Ascending aorta (tissue), 2 donors: ENCODE results near the gene VWC2L. TPM values are rescaled to one million over a fixed set of nuclear protein-coding genes. Genes with fewer than 3 reads are reported as not detected.

Experiments
- DNase-seq, 2 donors: peaks; one replicate each; pipeline ENCODE4 v3.0.0-alpha.2; 2019; ENCODE audit warnings: low spot score in 2 of 2
- H3K27ac ChIP-seq, 2 donors: fragments of 200-600 bp; sonication (generic); one replicate each; pipeline ENCODE4 v1.5.1; 2016 to 2017; ENCODE audit warnings: mild to moderate bottlenecking in 1 of 2
- H3K27me3 ChIP-seq: fragments of 200-600 bp; sonication (generic); one replicate; pipeline ENCODE4 v1.5.1; 2017
- H3K36me3 ChIP-seq, 2 donors: fragments of 200-600 bp; sonication (generic); one replicate each; pipeline ENCODE4 v1.5.1; 2016
- H3K4me1 ChIP-seq, 2 donors: fragments of 200-600 bp; sonication (generic); one replicate each; pipeline ENCODE4 v1.5.1; 2016 to 2017; ENCODE audit warnings: mild to moderate bottlenecking in 1 of 2
- H3K4me3 ChIP-seq, 2 donors: fragments of 200-600 bp; sonication (generic); one replicate each; pipeline ENCODE4 v1.5.1; 2016 to 2017; ENCODE audit warnings: mild to moderate bottlenecking in 1 of 2
- H3K9me3 ChIP-seq, 2 donors: fragments of 200-600 bp; sonication (generic); one replicate each; pipeline ENCODE4 v1.5.1; 2016
- intact Hi-C: fragments of 100-400 bp; cut with DNase I; formaldehyde crosslinking; loops from one replicate; pipeline ENCODE4 v1.15.1; 2023
- total RNA-seq: library from RNA; depleted of rRNA; stranded (reverse); fragments of >200 nt; gene quantifications from one replicate; pipeline ENCODE4 v1.1.0, GENCODE V29; 2016
- TF ChIP-seq, protein P1 (sequence below), 3 experiments: fragments of 200-600 bp in 2 of 3; fragments of 450-650 bp in 1 of 3; sonication (generic) in 2 of 3; IDR thresholded peaks; one replicate each; pipeline ENCODE4 v1.5.1; 2016 to 2019; ENCODE audit warnings: antibody characterized with exemption in 3 of 3, mild to moderate bottlenecking in 1 of 3, moderate library complexity in 1 of 3

VWC2L gene
- total RNA-seq, 1 donor from 2014 or later, result not detected

DNA sequence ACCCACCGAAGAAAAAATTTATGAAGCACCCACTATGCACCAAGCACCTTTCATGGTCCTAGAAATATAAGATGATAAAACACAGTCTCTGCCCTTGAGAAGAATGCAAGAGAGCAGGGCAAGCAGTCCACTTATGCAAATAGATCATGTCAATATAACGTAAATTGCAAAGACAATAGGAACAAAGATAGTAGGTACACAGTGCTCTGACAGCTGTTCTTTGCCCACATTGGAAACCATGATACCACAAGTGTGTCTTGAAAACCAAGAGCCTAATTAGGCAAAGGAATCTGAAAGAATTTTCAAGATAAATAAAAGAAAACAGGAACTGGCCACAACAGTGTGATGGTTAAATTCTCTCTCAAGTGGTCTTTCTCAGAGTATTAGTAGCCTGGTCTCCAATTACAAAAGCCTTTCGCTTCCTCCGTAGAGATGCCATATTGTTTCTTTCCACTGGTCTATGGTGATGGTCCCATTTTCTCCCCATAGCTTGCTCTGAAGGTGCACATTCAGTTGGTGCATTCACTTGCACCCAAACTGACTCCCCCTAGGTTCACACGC lies 108.5 kb downstream of the VWC2L start:
- H3K9me3 ChIP-seq, result no peaks in the 10 kb centered on the region
- H3K4me3 ChIP-seq, result no peak overlapping the region
- H3K36me3 ChIP-seq, result no peaks in the 10 kb centered on the region
- no peaks in the 10 kb centered on the region for H3K27me3 ChIP-seq
- H3K4me1 ChIP-seq, result no peaks in the 10 kb centered on the region
- no peak for DNase-seq
- TF ChIP-seq, protein P1, sequence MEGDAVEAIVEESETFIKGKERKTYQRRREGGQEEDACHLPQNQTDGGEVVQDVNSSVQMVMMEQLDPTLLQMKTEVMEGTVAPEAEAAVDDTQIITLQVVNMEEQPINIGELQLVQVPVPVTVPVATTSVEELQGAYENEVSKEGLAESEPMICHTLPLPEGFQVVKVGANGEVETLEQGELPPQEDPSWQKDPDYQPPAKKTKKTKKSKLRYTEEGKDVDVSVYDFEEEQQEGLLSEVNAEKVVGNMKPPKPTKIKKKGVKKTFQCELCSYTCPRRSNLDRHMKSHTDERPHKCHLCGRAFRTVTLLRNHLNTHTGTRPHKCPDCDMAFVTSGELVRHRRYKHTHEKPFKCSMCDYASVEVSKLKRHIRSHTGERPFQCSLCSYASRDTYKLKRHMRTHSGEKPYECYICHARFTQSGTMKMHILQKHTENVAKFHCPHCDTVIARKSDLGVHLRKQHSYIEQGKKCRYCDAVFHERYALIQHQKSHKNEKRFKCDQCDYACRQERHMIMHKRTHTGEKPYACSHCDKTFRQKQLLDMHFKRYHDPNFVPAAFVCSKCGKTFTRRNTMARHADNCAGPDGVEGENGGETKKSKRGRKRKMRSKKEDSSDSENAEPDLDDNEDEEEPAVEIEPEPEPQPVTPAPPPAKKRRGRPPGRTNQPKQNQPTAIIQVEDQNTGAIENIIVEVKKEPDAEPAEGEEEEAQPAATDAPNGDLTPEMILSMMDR (IDR thresholded peaks at IDR 0.05), result no peak
- no peak overlapping the region for H3K27ac ChIP-seq
- intact Hi-C loops, result no loop called here

DNA sequence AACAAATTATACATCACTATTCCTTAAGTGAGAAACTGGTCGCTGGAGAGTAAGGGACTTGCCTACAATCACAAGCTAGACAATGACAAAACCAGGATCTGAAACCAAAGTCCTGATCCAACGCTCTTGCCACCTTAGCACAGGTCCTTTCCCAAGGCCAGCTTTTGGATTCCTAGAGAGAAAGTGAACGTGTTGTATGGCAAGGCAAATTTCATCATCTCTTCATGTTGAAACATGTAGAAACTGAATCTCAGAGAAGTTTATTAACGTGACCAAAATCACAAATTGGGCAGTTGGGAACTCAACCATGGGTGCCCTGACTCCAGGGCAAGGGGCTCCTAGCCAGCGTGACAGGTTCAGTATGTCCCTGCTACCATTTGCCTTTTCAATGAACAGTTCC lies 118.2 kb downstream of the VWC2L start:
- Histone ChIP-seq H3K4me1 (no peaks in the 10 kb centered on the region), H3K27me3 (no peaks in the 10 kb centered on the region), H3K27ac (no peak overlapping the region), H3K9me3 (no peaks in the 10 kb centered on the region), H3K36me3 (no peaks in the 10 kb centered on the region), H3K4me3 (no peak overlapping the region)
- DNase-seq, result no peak
- intact Hi-C loops, result no loop called here
- TF ChIP-seq, protein P1 (IDR thresholded peaks at IDR 0.05), result no peak

DNA sequence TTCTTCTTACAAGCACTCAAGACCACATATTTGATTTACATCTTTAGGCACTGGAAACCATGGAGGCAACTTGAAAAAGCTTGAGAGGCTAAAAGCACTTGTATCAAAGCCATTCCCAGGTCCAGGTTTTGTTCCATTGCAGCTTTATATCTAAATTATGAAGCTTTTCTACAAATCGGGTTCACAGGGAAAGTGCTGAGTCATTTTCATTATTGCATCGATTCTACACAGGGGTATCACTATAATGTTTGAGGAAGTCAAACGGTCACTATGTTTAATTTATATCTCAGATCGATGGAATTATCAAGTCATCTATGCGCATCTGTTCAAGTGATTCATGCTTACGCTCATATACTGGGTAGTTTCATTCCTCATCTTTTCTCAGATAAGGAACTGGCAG lies 118.7 kb downstream of the VWC2L start:
- no peak for DNase-seq
- Histone ChIP-seq H3K36me3 (no peaks in the 10 kb centered on the region), H3K27ac (no peak overlapping the region), H3K4me3 (no peak overlapping the region), H3K27me3 (no peaks in the 10 kb centered on the region), H3K9me3 (no peaks in the 10 kb centered on the region), H3K4me1 (no peaks in the 10 kb centered on the region)
- intact Hi-C loops, result no loop called here
- TF ChIP-seq, protein P1 (IDR thresholded peaks at IDR 0.05), result no peak

DNA sequence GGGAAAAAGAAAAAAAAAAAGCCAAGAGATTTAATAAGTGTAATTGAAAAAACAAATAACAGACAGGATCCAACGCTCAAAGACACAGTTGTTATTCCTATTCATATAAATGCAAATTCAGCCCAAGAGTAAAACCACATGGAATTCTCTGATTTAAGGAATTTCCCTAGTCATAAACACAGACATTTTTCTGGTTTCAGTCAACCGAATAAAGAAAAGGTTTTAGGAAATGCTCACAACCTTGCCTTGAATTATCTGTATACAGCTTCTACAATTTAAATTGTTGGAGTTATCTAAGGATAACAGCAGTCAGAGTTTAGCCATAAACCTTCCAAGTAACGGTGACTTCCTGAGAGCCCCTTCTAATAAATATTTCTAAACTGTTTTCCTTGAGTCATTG lies 122.7 kb downstream of the VWC2L start:
- TF ChIP-seq, protein P1 (IDR thresholded peaks at IDR 0.05), result no peak
- Histone ChIP-seq H3K4me1 (no peaks in the 10 kb centered on the region), H3K27ac (no peak overlapping the region), H3K36me3 (no peaks in the 10 kb centered on the region), H3K4me3 (no peak overlapping the region), H3K9me3 (no peaks in the 10 kb centered on the region), H3K27me3 (no peaks in the 10 kb centered on the region)
- intact Hi-C loops, result no loop called here
- no peak for DNase-seq

DNA sequence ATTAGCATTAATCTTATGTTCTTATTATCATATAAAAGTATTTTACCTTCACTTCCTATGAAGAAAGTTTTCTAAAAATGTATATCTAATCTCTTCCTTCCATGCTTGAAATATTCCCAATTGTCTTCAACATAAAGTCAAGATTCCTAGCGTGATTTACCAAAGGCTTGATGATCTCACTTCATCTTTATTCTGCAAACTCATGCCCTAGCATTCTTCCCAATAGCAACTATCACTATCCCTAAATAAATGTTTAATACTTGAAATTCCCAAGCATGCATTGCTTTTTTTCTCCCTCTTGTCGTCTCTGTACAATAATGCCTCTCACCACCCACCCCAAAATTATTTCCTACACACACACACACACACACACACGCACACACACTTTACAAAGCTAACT lies 125.8 kb downstream of the VWC2L start:
- Histone ChIP-seq H3K9me3 (no peaks in the 10 kb centered on the region), H3K4me1 (no peaks in the 10 kb centered on the region), H3K36me3 (no peaks in the 10 kb centered on the region), H3K4me3 (no peak overlapping the region), H3K27me3 (no peaks in the 10 kb centered on the region), H3K27ac (no peak overlapping the region)
- TF ChIP-seq, protein P1 (IDR thresholded peaks at IDR 0.05), result no peak
- no peak for DNase-seq
- intact Hi-C loops, result no loop called here

DNA sequence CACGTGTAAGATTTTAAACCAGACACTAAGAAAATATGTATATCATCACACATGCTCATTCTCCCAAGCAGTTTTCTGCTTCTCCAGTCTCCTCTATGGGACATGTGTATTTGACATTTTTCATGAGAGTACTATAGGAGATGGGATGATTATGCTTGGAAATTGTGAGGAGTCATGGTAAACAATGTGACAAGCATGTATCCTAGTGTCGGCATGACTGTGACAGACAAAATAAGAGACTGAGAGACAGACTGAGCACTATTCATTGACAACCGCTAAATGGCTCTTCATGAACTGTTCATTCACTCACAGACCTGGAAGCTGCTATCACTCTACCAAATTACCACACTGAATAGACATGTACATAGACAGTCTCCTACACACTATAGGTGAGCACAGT lies 127.1 kb downstream of the VWC2L start:
- TF ChIP-seq, protein P1 (IDR thresholded peaks at IDR 0.05), result no peak
- intact Hi-C loops, result no loop called here
- no peaks in the 10 kb centered on the region for H3K36me3 ChIP-seq
- H3K27ac ChIP-seq, result no peak overlapping the region
- H3K4me1 ChIP-seq, result no peaks in the 10 kb centered on the region
- H3K27me3 ChIP-seq, result no peaks in the 10 kb centered on the region
- H3K9me3 ChIP-seq, result no peaks in the 10 kb centered on the region
- H3K4me3 ChIP-seq, result no peak overlapping the region
- no peak for DNase-seq
